DMS 273 treated with DMSO at 0.1 percent for 48 hours (cell line): ENCODE data around the gene HSD17B3.
"Not testable (repeated sequence)": the region's sequence is repeated elsewhere in the genome, so short reads cannot be mapped to it uniquely, and the experiment has no call there.

ENCODE experiments used
- DNase-seq: peaks from one replicate; lab custom pipeline; 2025; lab: John Stamatoyannopoulos, UW

The HSD17B3 gene

GRCh38 chr9:96193236-96193755, 108.7 kb downstream of the HSD17B3 start:
- DNase-seq: no peak

GRCh38 chr9:96192710-96193109, 109.3 kb downstream of the HSD17B3 start:
- no peak for DNase-seq

GRCh38 chr9:96189995-96190394, 112.0 kb downstream of the HSD17B3 start:
- DNase-seq: no peak

- not testable (repeated sequence) for DNase-seq
Observed at GRCh38 chr9:96189581-96189980, 112.4 kb downstream of the HSD17B3 start.

GRCh38 chr9:96188571-96188970, 113.4 kb downstream of the HSD17B3 start:
- DNase-seq: no peak

- DNase-seq: no peak
Observed at GRCh38 chr9:96187151-96187555, 114.8 kb downstream of the HSD17B3 start.

GRCh38 chr9:96186591-96187011, 115.4 kb downstream of the HSD17B3 start:
- DNase-seq: no peak

GRCh38 chr9:96185518-96186156, 116.3 kb downstream of the HSD17B3 start:
- no peak for DNase-seq
